HG03432 (cell line): ENCODE data around the gene ANXA6.
"Not testable (repeated sequence)": the region's sequence is repeated elsewhere in the genome, so short reads cannot be mapped to it uniquely, and the experiment has no call there.

Source experiments
- ATAC-seq: cut with Tn5 transposase; IDR thresholded peaks from one replicate; pipeline ENCODE4 v1.9.1; 2021; ENCODE audit warnings: mild to moderate bottlenecking, moderate library complexity; ENCODE audit not compliant: unreplicated experiment

The ANXA6 gene

GRCh38 chr5:151157426-151158286, at the start of gene ANXA6:
ANXA6 (minus strand) TSS chr5:151157779; CDS start chr5:151147901, 9,878 bp downstream.
- ATAC-seq: peak; percentile 64

GRCh38 chr5:151205411-151205810, 47.8 kb upstream of the ANXA6 start:
- no peak for ATAC-seq

- ATAC-seq: no peak
These were observed 46.5 kb upstream of the ANXA6 start for GRCh38 chr5:151204051-151204450.

GRCh38 chr5:151202381-151203139, 45.0 kb upstream of the ANXA6 start:
- ATAC-seq: no peak

- ATAC-seq: no peak
These were observed 43.5 kb upstream of the ANXA6 start for GRCh38 chr5:151200913-151201595.

- ATAC-seq: no peak
These were observed 42.1 kb upstream of the ANXA6 start for GRCh38 chr5:151199581-151200185.

- ATAC-seq: no peak
These were observed 41.3 kb upstream of the ANXA6 start for GRCh38 chr5:151198861-151199260.

- ATAC-seq: not testable (repeated sequence)
These were observed 39.7 kb upstream of the ANXA6 start for GRCh38 chr5:151197291-151197600.

GRCh38 chr5:151196556-151197290, 39.1 kb upstream of the ANXA6 start:
- peak; percentile 97 for ATAC-seq

- ATAC-seq: no peak
These were observed 38.0 kb upstream of the ANXA6 start for GRCh38 chr5:151195622-151196021.

GRCh38 chr5:151192626-151193025, 35.0 kb upstream of the ANXA6 start:
- no peak for ATAC-seq

GRCh38 chr5:151191661-151192060, 34.1 kb upstream of the ANXA6 start:
- ATAC-seq: no peak

- ATAC-seq: no peak
These were observed 31.6 kb upstream of the ANXA6 start for GRCh38 chr5:151189151-151189550.

GRCh38 chr5:151186538-151186937, 29.0 kb upstream of the ANXA6 start:
- no peak for ATAC-seq

- no peak for ATAC-seq
These were observed 28.5 kb upstream of the ANXA6 start for GRCh38 chr5:151186052-151186451.

- ATAC-seq: no peak
These were observed 26.9 kb upstream of the ANXA6 start for GRCh38 chr5:151184316-151185042.

GRCh38 chr5:151183456-151184245, 26.1 kb upstream of the ANXA6 start:
- ATAC-seq: no peak

GRCh38 chr5:151182976-151183375, 25.4 kb upstream of the ANXA6 start:
- no peak for ATAC-seq

GRCh38 chr5:151182524-151182900, 24.9 kb upstream of the ANXA6 start:
- no peak for ATAC-seq
